Epithelial cell of umbilical artery (primary cell): ENCODE data around the gene GPR155. TPM values are rescaled to one million over a fixed set of nuclear protein-coding genes. Genes with fewer than 3 reads are reported as not detected.

Source experiments
- total RNA-seq: library from RNA; depleted of rRNA; stranded (reverse); fragments of >200 nt; gene quantifications from 2 replicates; pipeline ENCODE4 v1.2.3, GENCODE V29; 2014

The GPR155 gene
- total RNA-seq = 0.65 and 1.1 TPM in 2 replicates

GRCh38 chr2:174486563-174487107, at the start of gene GPR155:
TSS of gene GPR155 (minus strand) at chr2:174487029. CDS start at chr2:174481956, 5,073 bp downstream.

GRCh38 chr2:174395284-174395968, 91.4 kb downstream of the GPR155 start, which contains the start of gene SCRN3:
TSS of gene SCRN3 (plus strand) at chr2:174395730. CDS start at chr2:174398284, 2,554 bp downstream.

Other genes with a start within 250 kb of the GPR155 start
- gene OLA1, start 238.5 kb downstream of the GPR155 start, total RNA-seq = 104 and 115 TPM in 2 replicates
- 0.15 TPM in 1 of 2 replicates, not detected in the other for gene SP9, start 152.1 kb downstream of the GPR155 start, total RNA-seq
- gene SCRN3, start 91.3 kb downstream of the GPR155 start, total RNA-seq = 18.5 and 33.6 TPM in 2 replicates
- 7.1 and 8.1 TPM in 2 replicates for gene WIPF1, start 110.8 kb upstream of the GPR155 start, total RNA-seq